ENCODE results near the gene PRKG1.
A peak's percentile ranks its signal among the peaks of the same experiment; 100 is the strongest.

The PRKG1 gene

DNA sequence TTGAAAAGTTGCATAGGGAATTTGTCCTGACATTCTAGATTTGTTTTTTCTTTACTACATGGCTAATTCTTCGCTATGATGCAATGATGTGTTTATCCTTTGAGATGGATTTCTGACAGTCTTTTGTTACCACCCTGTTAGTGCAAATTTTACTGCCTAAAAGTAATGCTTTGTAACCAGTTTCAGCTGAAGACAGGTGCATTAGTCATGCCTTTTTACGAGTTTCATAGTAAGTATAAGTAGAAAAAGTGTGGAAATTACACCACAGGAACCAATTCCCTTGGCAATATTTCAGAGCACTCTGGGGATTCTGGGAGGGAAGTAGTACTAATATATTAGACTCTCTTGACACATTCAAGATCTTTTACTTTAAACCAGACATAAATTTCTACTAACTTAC lies 982.0 kb downstream of the PRKG1 start:
- H3K4me3 ChIP-seq (ENCODE audit: low read length): no peak overlapping the region
- no peak for DNase-seq (ENCODE audit: low read depth)
- TF ChIP-seq, protein P1, sequence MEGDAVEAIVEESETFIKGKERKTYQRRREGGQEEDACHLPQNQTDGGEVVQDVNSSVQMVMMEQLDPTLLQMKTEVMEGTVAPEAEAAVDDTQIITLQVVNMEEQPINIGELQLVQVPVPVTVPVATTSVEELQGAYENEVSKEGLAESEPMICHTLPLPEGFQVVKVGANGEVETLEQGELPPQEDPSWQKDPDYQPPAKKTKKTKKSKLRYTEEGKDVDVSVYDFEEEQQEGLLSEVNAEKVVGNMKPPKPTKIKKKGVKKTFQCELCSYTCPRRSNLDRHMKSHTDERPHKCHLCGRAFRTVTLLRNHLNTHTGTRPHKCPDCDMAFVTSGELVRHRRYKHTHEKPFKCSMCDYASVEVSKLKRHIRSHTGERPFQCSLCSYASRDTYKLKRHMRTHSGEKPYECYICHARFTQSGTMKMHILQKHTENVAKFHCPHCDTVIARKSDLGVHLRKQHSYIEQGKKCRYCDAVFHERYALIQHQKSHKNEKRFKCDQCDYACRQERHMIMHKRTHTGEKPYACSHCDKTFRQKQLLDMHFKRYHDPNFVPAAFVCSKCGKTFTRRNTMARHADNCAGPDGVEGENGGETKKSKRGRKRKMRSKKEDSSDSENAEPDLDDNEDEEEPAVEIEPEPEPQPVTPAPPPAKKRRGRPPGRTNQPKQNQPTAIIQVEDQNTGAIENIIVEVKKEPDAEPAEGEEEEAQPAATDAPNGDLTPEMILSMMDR (conservative IDR thresholded peaks at IDR 0.05; ENCODE audit: low read length): no peak

DNA sequence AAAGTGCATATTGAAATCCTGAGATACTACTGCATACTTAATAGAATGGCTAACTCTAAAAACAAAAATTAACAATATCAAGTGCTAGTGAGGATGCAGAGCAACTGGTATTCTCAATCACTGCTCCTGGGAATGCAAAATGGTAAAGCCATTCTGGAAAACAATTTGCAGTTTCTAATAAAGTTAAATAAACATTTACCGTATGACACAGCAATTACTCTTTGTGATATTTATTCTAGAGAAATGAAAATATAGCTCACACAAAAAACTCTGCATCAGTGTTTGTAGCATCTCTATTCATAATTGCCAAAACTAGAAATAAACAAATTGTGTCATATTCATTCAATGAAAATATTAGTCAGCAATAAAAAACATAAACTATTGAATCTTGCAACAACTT lies 984.8 kb downstream of the PRKG1 start:
- H3K4me3 ChIP-seq (ENCODE audit: low read length): no peak overlapping the region
- DNase-seq (ENCODE audit: low read depth): no peak
- TF ChIP-seq, protein P1 (conservative IDR thresholded peaks at IDR 0.05; ENCODE audit: low read length): no peak

DNA sequence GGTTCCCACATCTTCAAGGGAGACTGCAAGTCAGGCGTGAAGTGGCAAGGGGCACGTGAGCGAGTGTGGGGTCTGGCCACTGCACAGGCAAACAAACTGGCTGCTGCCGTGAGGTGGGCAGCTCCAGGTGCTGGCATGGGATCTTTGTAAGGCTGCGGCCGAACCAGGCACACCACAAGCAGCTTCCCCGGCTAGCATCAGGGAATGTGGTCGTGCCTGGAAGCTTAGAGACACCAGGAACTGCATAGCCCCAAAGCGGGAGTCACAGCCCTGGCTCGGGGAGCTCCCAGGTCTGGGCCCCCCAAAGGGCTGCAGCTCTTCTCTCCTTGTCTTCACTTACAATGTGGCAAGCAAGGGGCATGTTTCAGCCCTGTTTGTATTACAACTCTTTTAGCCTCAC lies 988.9 kb downstream of the PRKG1 start:
- no peak for DNase-seq (ENCODE audit: low read depth)
- no peak overlapping the region for H3K4me3 ChIP-seq (ENCODE audit: low read length)
- TF ChIP-seq, protein P1 (conservative IDR thresholded peaks at IDR 0.05; ENCODE audit: low read length): no peak

DNA sequence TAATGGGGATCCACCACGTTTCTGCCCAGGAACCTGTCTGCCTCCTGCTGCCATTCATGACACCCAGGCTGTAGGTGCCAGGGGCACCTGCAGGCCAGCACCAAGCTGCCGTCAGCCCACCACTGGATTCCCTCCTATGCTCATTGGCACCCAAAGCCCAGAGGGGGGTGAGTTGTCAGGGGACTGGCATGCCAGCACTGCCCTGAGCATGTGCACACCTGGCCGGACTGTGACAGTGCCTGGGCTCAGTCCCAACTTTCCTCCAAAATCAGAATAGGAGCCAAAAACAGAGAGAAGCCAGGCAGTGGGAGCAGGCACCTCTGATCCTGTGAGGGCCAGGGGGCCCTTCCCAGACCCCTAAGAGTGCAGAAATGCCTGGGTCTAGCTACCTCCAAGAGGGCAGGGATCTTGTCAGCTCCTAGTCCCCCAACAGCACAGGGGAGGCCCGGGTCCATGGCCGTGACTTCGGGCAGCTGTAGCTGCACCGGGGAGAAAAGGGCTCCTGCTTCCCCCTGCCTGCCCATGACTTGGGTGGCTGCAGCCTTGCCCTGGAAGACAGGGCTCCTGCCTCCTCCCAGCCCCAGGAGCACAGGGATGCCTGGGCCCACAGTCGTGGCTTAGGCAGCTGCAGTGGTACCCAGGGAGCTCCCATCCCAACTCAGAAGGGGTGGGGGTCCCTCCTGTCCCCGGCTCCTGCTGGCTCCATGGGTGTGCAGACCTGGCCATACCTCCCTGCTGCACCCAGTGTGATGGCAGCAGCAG lies 990.0 kb downstream of the PRKG1 start:
- TF ChIP-seq, protein P1 (conservative IDR thresholded peaks at IDR 0.05; ENCODE audit: low read length): no peak
- no peak overlapping the region for H3K4me3 ChIP-seq (ENCODE audit: low read length)
- DNase-seq (ENCODE audit: low read depth): no peak

DNA sequence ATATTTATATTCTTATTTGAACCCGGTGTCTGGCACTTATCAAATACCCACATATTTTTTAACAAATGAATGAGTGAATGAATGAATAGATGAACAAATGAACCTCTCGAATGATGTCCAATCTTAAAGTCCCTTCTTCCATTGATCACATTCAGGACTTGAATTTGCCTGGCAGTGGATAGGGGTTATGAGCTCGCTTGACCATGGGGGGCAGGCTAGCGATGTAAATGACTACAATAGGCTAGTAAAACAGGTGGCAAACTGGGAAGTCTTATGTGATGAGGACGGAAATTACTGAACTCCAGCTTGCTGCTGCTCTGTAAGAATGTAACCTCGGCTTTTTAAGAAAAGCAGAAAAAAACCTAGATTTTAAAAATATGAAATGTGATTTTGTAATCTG lies 992.1 kb downstream of the PRKG1 start:
- no peak for DNase-seq (ENCODE audit: low read depth)
- TF ChIP-seq, protein P1 (conservative IDR thresholded peaks at IDR 0.05; ENCODE audit: low read length): 0 out of 2 replicates have a peak, but pooled peaks have one; percentile 3
- H3K4me3 ChIP-seq (ENCODE audit: low read length): no peak overlapping the region

DNA sequence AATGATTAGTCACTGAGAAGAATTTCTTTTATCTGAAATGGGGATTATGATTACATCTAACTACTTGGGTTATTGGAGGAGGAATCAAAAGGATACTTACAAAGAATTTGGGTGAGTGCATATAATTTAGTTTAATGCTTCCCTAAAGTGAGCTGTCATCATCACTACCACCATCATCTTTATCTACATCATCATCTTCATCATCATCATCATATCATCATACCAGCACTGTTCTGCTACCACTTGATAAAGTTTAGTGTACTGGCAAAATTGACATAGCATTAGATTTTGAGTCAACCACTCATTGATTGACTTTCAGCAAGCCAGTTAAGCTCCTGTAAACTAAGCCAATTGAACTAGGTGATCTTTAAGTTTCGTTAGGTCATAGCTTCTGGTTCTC lies 994.2 kb downstream of the PRKG1 start:
- DNase-seq (ENCODE audit: low read depth): no peak
- TF ChIP-seq, protein P1 (conservative IDR thresholded peaks at IDR 0.05; ENCODE audit: low read length): no peak

DNA sequence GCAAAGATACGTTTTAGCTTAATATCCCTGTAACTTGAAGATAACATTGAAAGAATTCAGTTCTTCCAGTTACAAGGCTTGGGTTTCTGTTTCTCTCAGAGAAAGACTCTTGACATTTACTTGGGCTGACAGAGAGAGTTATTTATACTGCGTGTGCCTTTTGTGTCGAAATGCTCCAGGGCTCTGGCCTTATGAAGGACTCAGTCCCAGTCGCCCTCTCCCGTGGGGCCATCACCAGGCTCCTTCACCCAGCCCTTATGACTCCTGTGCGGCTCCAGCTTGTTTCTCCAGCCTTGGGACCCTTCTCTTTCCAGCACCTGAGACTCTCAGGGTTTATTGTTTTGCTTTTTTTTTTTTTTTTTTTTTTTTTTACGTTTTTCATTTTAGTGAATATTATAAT lies 997.5 kb downstream of the PRKG1 start:
- DNase-seq (ENCODE audit: low read depth): no peak
- TF ChIP-seq, protein P1 (conservative IDR thresholded peaks at IDR 0.05; ENCODE audit: low read length): no peak
- no peak overlapping the region for H3K4me3 ChIP-seq (ENCODE audit: low read length)

More for the DNA sequence above, 994.2 kb downstream of the PRKG1 start:
- H3K4me3 ChIP-seq (ENCODE audit: low read length): no peak overlapping the region

Measured in AG10803 (cell line).